Adrenal gland (tissue), 12 donors: ENCODE measurements around the gene PTPRN2. TPM values are rescaled to one million over a fixed set of nuclear protein-coding genes. Genes with fewer than 3 reads are reported as not detected.
"Not testable (repeated sequence)": the region's sequence is repeated elsewhere in the genome, so short reads cannot be mapped to it uniquely, and the experiment has no call there.

Experiments
- DNase-seq, 7 donors: peaks; one replicate each; pipeline ENCODE4 v3.0.0-alpha.2; 2019 to 2020
- H3K27ac ChIP-seq, 5 donors: fragments of 200-600 bp; sonication (generic) in 4 of 5; 1 replicate in 3 of 5; 2 replicates in 2 of 5; pipeline versions ENCODE4 v1.5.1 to v1.8.0; 2016 to 2020; ENCODE audit warnings: mild to moderate bottlenecking in 1 of 5
- H3K27me3 ChIP-seq: fragments of 200-600 bp; 2 replicates; pipeline ENCODE4 v1.8.0; 2021
- H3K36me3 ChIP-seq, 2 donors: fragments of 200-600 bp; replicated peaks in 1 of 2; 1 replicate in 1 of 2; 2 replicates in 1 of 2; pipeline versions ENCODE4 v1.5.1 to v1.8.0; 2018 to 2022
- H3K4me1 ChIP-seq, 2 donors: fragments of 200-600 bp; replicated peaks in 1 of 2; 1 replicate in 1 of 2; 2 replicates in 1 of 2; pipeline versions ENCODE4 v1.5.1 to v1.8.0; 2018 to 2021
- H3K4me3 ChIP-seq, 4 donors: fragments of 200-600 bp; sonication (generic) in 3 of 4; one replicate each; pipeline ENCODE4 v1.5.1; 2016 to 2018
- H3K9me3 ChIP-seq, 3 donors: fragments of 200-600 bp; sonication (generic) in 1 of 3; replicated peaks in 1 of 3; 1 replicate in 2 of 3; 2 replicates in 1 of 3; pipeline versions ENCODE4 v1.5.1 to v1.8.0; 2016 to 2021
- POLR2A ChIP-seq, 2 donors: fragments of 450-650 bp; IDR thresholded peaks; one replicate each; pipeline ENCODE4 v1.6.1; 2017; ENCODE audit warnings: antibody characterized with exemption in 2 of 2, mild to moderate bottlenecking in 2 of 2, moderate library complexity in 1 of 2
- WGBS, 4 donors: extraction: QIAGEN DNeasy Blood & Tissue Kit in 2 of 4; methylation state at CpG; one replicate each; pipeline versions ENCODE4 v1.1.5 to v1.1.7; 2013 to 2017; 5-methylcytosine and 5-hydroxymethylcytosine counted together
- intact Hi-C, 2 donors: fragments of 100-400 bp; cut with DNase I; formaldehyde crosslinking; loops; one replicate each; pipeline versions ENCODE4 v1.14.1 to v1.15.0; 2022 to 2023
- microRNA counts, 2 donors: library from miRNA; unstranded; fragments of <30 nt; microRNA quantifications; one replicate each; lab custom pipeline; 2016
- microRNA-seq, 3 donors: library from miRNA; unstranded; fragments of <30 nt; microRNA quantifications; one replicate each; pipeline ENCODE4, GENCODE V29; 2017 to 2020
- polyA plus RNA-seq, 3 donors: library from polyadenylated mRNA; stranded (reverse); fragments of 200-250 nt in 2 of 3; fragments of 350-450 nt in 1 of 3; fragmentation: Illumina TruSeq in 1 of 3; extraction: RNeasy Lipid Tissue Mini Kit (QIAGEN cat#74804) in 1 of 3; gene quantifications; one replicate each; pipeline ENCODE4 v1.2.3, GENCODE V29; 2013 to 2014
- small RNA-seq, 2 donors: library from RNA; depleted of rRNA; stranded (forward); fragments of <200 nt; gene quantifications; one replicate each; pipeline ENCODE3, GENCODE V24; 2016
- total RNA-seq, 9 donors: library from RNA; depleted of rRNA in 4 of 9; stranded (reverse); fragments of >200 nt in 4 of 9; fragments of 120-200 nt in 1 of 9; fragmentation: NEBNext Ultra II Directional in 1 of 9; extraction: Animal tissue kit (Norgen Biotek cat#: 25700) in 1 of 9; gene quantifications; one replicate each; pipeline versions ENCODE4 v1.1.0 to v1.2.4, GENCODE V29; 2013 to 2023
- TF ChIP-seq, protein P1 (sequence below), 6 experiments: fragments of 450-650 bp in 4 of 6; fragments of 200-600 bp in 2 of 6; sonication (generic) in 1 of 6; IDR thresholded peaks; 1 replicate in 5 of 6; 2 replicates in 1 of 6; pipeline versions ENCODE4 v1.5.1 to v1.8.0; 2016 to 2021; ENCODE audit warnings: antibody characterized with exemption in 6 of 6, mild to moderate bottlenecking in 2 of 6, moderate library complexity in 1 of 6
- donor health status: healthy with polysubstance abuse.
- donor health status: Bipolar disorder and iron deficiency.
- donor health status: DM: yes; HTN: yes; CAD: no.
- donor health status: DM: no; HTN: no; CAD: no.
- donor health status: DM: no; HTN: no; CAD: no.
- donor health status: DM: yes; HTN: yes; CAD: no.

The PTPRN2 gene
- total and polyA plus RNA-seq, 12 donors = 2.2 to 16.2 (median 3.4) TPM

DNA sequence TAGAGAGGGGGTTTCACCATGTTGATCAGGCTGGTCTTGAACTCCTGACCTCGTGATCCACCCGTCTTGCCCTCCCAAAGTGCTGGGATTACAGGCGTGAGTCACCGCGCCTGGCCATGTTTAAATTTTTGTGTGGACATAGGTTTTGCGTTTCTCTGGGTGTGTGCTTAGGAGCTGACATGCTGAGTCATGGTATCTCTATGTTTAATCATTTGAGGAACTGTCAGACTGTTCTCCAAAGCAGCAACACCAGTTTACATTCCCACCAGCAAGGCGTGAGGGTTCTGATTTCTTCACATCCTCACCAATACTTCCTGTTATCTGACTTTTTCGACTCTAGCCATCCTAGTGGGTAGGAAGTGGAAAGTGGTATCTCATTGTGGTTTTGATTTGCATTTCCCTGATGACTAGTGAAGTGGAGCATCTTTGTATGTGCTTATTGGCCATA is 1097.1 kb downstream of the PTPRN2 start:
- no peak overlapping the region for H3K27ac ChIP-seq
- H3K36me3 ChIP-seq = no peaks in the 10 kb centered on the region
- intact Hi-C loops = no loop called here
- no peaks in the 10 kb centered on the region for H3K9me3 ChIP-seq
- no peaks in the 10 kb centered on the region for H3K27me3 ChIP-seq
- TF ChIP-seq POLR2A (IDR thresholded peaks at IDR 0.05) = no peak
- TF ChIP-seq, protein P1, sequence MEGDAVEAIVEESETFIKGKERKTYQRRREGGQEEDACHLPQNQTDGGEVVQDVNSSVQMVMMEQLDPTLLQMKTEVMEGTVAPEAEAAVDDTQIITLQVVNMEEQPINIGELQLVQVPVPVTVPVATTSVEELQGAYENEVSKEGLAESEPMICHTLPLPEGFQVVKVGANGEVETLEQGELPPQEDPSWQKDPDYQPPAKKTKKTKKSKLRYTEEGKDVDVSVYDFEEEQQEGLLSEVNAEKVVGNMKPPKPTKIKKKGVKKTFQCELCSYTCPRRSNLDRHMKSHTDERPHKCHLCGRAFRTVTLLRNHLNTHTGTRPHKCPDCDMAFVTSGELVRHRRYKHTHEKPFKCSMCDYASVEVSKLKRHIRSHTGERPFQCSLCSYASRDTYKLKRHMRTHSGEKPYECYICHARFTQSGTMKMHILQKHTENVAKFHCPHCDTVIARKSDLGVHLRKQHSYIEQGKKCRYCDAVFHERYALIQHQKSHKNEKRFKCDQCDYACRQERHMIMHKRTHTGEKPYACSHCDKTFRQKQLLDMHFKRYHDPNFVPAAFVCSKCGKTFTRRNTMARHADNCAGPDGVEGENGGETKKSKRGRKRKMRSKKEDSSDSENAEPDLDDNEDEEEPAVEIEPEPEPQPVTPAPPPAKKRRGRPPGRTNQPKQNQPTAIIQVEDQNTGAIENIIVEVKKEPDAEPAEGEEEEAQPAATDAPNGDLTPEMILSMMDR (IDR thresholded peaks at IDR 0.05) = no peak
- no peaks in the 10 kb centered on the region for H3K4me1 ChIP-seq
- DNase-seq = no peak
- no peak overlapping the region for H3K4me3 ChIP-seq
- 59 to 74% (median 62%) methylated on average over 8 of the region's 8 CpGs for WGBS, 4 donors

DNA sequence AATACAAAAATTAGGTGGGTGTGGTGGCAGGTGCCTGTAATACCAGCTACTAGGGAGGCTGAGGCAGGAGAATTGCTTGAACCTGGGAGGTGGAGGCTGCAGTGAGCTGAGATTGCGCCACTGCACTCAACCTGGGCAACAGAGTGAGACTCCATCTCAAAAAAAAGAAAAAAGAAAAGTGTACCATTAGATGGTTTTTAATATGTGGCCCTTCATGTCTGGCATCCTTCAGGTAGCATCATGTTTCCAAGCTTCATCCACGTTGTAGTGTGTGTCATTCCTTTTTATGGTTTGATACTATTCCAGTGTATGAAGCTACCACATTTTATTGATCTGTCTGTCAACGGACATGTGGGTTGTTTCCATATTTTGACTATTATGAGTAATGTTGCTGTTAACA is 1097.8 kb downstream of the PTPRN2 start:
- H3K9me3 ChIP-seq, H3K27me3 ChIP-seq, DNase-seq, H3K4me3 ChIP-seq, H3K4me1 ChIP-seq, H3K27ac ChIP-seq, intact Hi-C loops, H3K36me3 ChIP-seq: not testable (repeated sequence)
- 67 to 87% (median 85%) methylated on average over 3 of the region's 3 CpGs for WGBS, 4 donors

MicroRNAs encoded within 50 kb of the gene (microRNA counts, 767-probe panel; counts per million panel counts)
- 0 counts per million in 2 donors for microRNA hsa-miR-595 (lab: Ali Mortazavi, UCI)

Small RNAs within 50 kb of the gene (microRNA-seq; reads per million reads assigned to microRNA genes)
- gene MIR153-2 (0 to 0.28 (median 0) reads per million in 3 donors), gene MIR5707 (0 reads per million in 3 donors), gene MIR595 (0 reads per million in 3 donors)

Small RNAs within 50 kb of the gene (small RNA-seq; reads per million reads assigned to genes)
- 0 reads per million in 2 donors for gene MIR153-2
- gene MIR5707 = 0 reads per million in 2 donors
- gene MIR595 = 0 reads per million in 2 donors
- 0 reads per million in 2 donors for gene THAP5P1

Other genes with a start within 250 kb of the PTPRN2 start
- 10 to 100 TPM in 1 of 9 donors, 1 to 10 TPM in 8; 4.6 to 11.6 (median 6.3) TPM for gene NCAPG2, start 117.0 kb upstream of the PTPRN2 start, total RNA-seq
- 1 to 10 TPM; 1.6 to 4.3 (median 1.9) TPM for gene NCAPG2, start 117.0 kb upstream of the PTPRN2 start, polyA plus RNA-seq
- gene ESYT2, start 241.7 kb upstream of the PTPRN2 start, total RNA-seq = 100 to 1,000 TPM in 3 of 9 donors, 10 to 100 TPM in 6; 56.2 to 104 (median 91.1) TPM
- 10 to 100 TPM; 16.8 to 57.6 (median 24.5) TPM for gene ESYT2, start 241.7 kb upstream of the PTPRN2 start, polyA plus RNA-seq